Measurements from ENCODE around the gene TNIP2.

The TNIP2 gene

GRCh38 chr4:2796849-2797544 is 40.9 kb upstream of the TNIP2 start:
- Histone ChIP-seq H3K18ac (ENCODE audit: low read length) (no peak overlapping the region), H3K9me3 (ENCODE audit: insufficient read depth, low read depth, low read length) (peaks cover 2% of the 10 kb centered on the region), H2AFZ (ENCODE audit: insufficient read depth, low read length, poor library complexity) (no peak overlapping the region), H3K4me3 (ENCODE audit: low read depth, low read length) (no peak overlapping the region), H2AK5ac (ENCODE audit: low read length) (peak overlapping the region; percentile 31), H3K79me2 (ENCODE audit: control insufficient read depth, insufficient read depth, low read length, poor library complexity) (no peaks in the 10 kb centered on the region), H4K12ac (ENCODE audit: low read depth, low read length) (no peak overlapping the region), H3K4ac (ENCODE audit: low read depth, low read length) (no peak overlapping the region), H3K79me1 (ENCODE audit: low read length) (peaks cover 11% of the 10 kb centered on the region), H3K23ac (ENCODE audit: low read length) (no peak overlapping the region), H3K4me1 (ENCODE audit: control insufficient read depth in 1 of 2, insufficient read depth in 2 of 2, low read length in 2 of 2) (peaks cover 34 to 43% of the 10 kb centered on the region in 2 experiments), H4K8ac (ENCODE audit: low read depth, low read length) (no peak overlapping the region), H3K27ac (ENCODE audit: low read depth, low read length) (no peak overlapping the region), H2BK120ac (ENCODE audit: insufficient read depth, low read length, poor library complexity) (no peak overlapping the region), H3K4me2 (ENCODE audit: low read length) (no peak overlapping the region), H2BK5ac (ENCODE audit: low read depth, low read length, poor library complexity) (no peak overlapping the region), H3K36me3 (ENCODE audit: control insufficient read depth in 1 of 2, insufficient read depth in 2 of 2, low read length in 2 of 2) (no peaks in the 10 kb centered on the region), H2BK12ac (ENCODE audit: low read length) (no peak overlapping the region), H3K27me3 (ENCODE audit: insufficient read depth, low read length) (no peaks in the 10 kb centered on the region), H3K9ac (ENCODE audit: low read length) (no peak overlapping the region), H4K91ac (ENCODE audit: low read depth, low read length) (peak overlapping the region; percentile 41), H3K14ac (ENCODE audit: low read length) (peak overlapping the region; percentile 17)
- DNase-seq, result no peak
- WGBS (ENCODE audit: extremely low coverage, insufficient coverage, insufficient read length), result no CpG with 5 or more reads among the region's 13 CpGs

- WGBS (ENCODE audit: extremely low coverage, insufficient coverage, insufficient read length), result no CpG with 5 or more reads among the region's 27 CpGs
Measured at GRCh38 chr4:2795893-2796848, 40.0 kb upstream of the TNIP2 start.

DNA sequence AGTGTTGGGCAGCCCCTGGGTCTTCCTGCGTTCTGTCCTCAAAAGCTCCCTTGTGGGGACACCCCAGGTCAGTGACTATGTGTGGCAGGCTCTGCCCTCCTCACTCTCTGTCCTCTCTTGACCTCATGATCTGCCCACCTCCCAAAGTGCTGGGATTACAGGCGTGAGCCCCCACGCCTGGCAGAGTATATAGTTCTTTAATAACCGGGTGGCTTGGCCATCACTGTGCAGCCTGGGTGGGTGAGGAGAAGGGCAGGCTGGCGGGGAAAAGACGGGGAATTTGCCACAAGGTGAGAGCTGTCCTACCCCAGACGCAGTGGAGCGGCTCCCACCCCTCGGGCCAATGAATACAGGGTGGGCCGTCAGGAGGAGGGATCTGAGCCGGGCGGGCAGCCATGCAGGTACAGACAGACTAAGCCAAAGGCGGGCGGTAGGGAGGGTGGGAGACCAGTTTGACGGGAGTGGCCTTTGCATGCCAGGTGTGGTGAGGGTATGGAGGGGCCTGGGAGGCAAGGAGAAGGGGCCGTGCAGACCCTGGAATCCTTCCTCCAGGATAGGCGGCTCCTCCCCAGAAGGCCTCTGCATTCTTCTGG is 39.3 kb upstream of the TNIP2 start:
- no peaks in the 10 kb centered on the region for H3K79me2 ChIP-seq (ENCODE audit: control insufficient read depth, insufficient read depth, low read length, poor library complexity)
- H3K4me3 ChIP-seq (ENCODE audit: low read depth, low read length), result no peak overlapping the region
- H2BK120ac ChIP-seq (ENCODE audit: insufficient read depth, low read length, poor library complexity), result no peak overlapping the region
- no peak overlapping the region for H3K14ac ChIP-seq (ENCODE audit: low read length)
- H3K36me3 ChIP-seq (ENCODE audit: control insufficient read depth in 1 of 2, insufficient read depth in 2 of 2, low read length in 2 of 2), result no peaks in the 10 kb centered on the region
- H3K27me3 ChIP-seq (ENCODE audit: insufficient read depth, low read length), result no peaks in the 10 kb centered on the region
- H3K9me3 ChIP-seq (ENCODE audit: insufficient read depth, low read depth, low read length), result peaks cover 3% of the 10 kb centered on the region
- no peak overlapping the region for H2AK5ac ChIP-seq (ENCODE audit: low read length)
- peaks cover 23 to 33% of the 10 kb centered on the region in 2 experiments for H3K4me1 ChIP-seq (ENCODE audit: control insufficient read depth in 1 of 2, insufficient read depth in 2 of 2, low read length in 2 of 2)
- H4K91ac ChIP-seq (ENCODE audit: low read depth, low read length), result peak overlapping the region; percentile 33
- peaks cover 9% of the 10 kb centered on the region for H3K79me1 ChIP-seq (ENCODE audit: low read length)
- no peak overlapping the region for H3K18ac ChIP-seq (ENCODE audit: low read length)
- WGBS (ENCODE audit: extremely low coverage, insufficient coverage, insufficient read length), result no CpG with 5 or more reads among the region's 17 CpGs
- no peak overlapping the region for H2BK12ac ChIP-seq (ENCODE audit: low read length)
- no peak overlapping the region for H3K9ac ChIP-seq (ENCODE audit: low read length)
- no peak overlapping the region for H3K4me2 ChIP-seq (ENCODE audit: low read length)
- no peak overlapping the region for H3K27ac ChIP-seq (ENCODE audit: low read depth, low read length)
- no peak overlapping the region for H4K12ac ChIP-seq (ENCODE audit: low read depth, low read length)
- H2AFZ ChIP-seq (ENCODE audit: insufficient read depth, low read length, poor library complexity), result no peak overlapping the region
- DNase-seq, result no peak
- no peak overlapping the region for H3K4ac ChIP-seq (ENCODE audit: low read depth, low read length)
- no peak overlapping the region for H4K8ac ChIP-seq (ENCODE audit: low read depth, low read length)
- H3K23ac ChIP-seq (ENCODE audit: low read length), result no peak overlapping the region
- no peak overlapping the region for H2BK5ac ChIP-seq (ENCODE audit: low read depth, low read length, poor library complexity)

More at GRCh38 chr4:2795893-2796848, 40.0 kb upstream of the TNIP2 start:
- H3K79me1 ChIP-seq (ENCODE audit: low read length), result peaks cover 11% of the 10 kb centered on the region
- H3K79me2 ChIP-seq (ENCODE audit: control insufficient read depth, insufficient read depth, low read length, poor library complexity), result no peaks in the 10 kb centered on the region
- H3K4ac ChIP-seq (ENCODE audit: low read depth, low read length), result no peak overlapping the region
- H3K27me3 ChIP-seq (ENCODE audit: insufficient read depth, low read length), result no peaks in the 10 kb centered on the region
- H2BK12ac ChIP-seq (ENCODE audit: low read length), result no peak overlapping the region
- peak overlapping the region; percentile 17 for H3K14ac ChIP-seq (ENCODE audit: low read length)
- no peak overlapping the region for H4K12ac ChIP-seq (ENCODE audit: low read depth, low read length)
- no peak overlapping the region for H3K27ac ChIP-seq (ENCODE audit: low read depth, low read length)
- peaks cover 2% of the 10 kb centered on the region for H3K9me3 ChIP-seq (ENCODE audit: insufficient read depth, low read depth, low read length)
- no peak overlapping the region for H2BK120ac ChIP-seq (ENCODE audit: insufficient read depth, low read length, poor library complexity)
- no peak overlapping the region for H2AFZ ChIP-seq (ENCODE audit: insufficient read depth, low read length, poor library complexity)
- no peaks in the 10 kb centered on the region for H3K36me3 ChIP-seq (ENCODE audit: control insufficient read depth in 1 of 2, insufficient read depth in 2 of 2, low read length in 2 of 2)
- peak overlapping the region; percentile 31 for H2AK5ac ChIP-seq (ENCODE audit: low read length)
- H2BK5ac ChIP-seq (ENCODE audit: low read depth, low read length, poor library complexity), result no peak overlapping the region
- no peak overlapping the region for H3K4me3 ChIP-seq (ENCODE audit: low read depth, low read length)
- no peak overlapping the region for H4K91ac ChIP-seq (ENCODE audit: low read depth, low read length)
- no peak overlapping the region for H3K18ac ChIP-seq (ENCODE audit: low read length)
- no peak overlapping the region for H3K4me2 ChIP-seq (ENCODE audit: low read length)
- no peak overlapping the region for H4K8ac ChIP-seq (ENCODE audit: low read depth, low read length)
- H3K9ac ChIP-seq (ENCODE audit: low read length), result no peak overlapping the region
- peak; percentile 63 to 73 for DNase-seq
- no peak overlapping the region for H3K23ac ChIP-seq (ENCODE audit: low read length)
- H3K4me1 ChIP-seq (ENCODE audit: control insufficient read depth in 1 of 2, insufficient read depth in 2 of 2, low read length in 2 of 2), result peaks cover 31 to 40% of the 10 kb centered on the region in 2 experiments

DNA sequence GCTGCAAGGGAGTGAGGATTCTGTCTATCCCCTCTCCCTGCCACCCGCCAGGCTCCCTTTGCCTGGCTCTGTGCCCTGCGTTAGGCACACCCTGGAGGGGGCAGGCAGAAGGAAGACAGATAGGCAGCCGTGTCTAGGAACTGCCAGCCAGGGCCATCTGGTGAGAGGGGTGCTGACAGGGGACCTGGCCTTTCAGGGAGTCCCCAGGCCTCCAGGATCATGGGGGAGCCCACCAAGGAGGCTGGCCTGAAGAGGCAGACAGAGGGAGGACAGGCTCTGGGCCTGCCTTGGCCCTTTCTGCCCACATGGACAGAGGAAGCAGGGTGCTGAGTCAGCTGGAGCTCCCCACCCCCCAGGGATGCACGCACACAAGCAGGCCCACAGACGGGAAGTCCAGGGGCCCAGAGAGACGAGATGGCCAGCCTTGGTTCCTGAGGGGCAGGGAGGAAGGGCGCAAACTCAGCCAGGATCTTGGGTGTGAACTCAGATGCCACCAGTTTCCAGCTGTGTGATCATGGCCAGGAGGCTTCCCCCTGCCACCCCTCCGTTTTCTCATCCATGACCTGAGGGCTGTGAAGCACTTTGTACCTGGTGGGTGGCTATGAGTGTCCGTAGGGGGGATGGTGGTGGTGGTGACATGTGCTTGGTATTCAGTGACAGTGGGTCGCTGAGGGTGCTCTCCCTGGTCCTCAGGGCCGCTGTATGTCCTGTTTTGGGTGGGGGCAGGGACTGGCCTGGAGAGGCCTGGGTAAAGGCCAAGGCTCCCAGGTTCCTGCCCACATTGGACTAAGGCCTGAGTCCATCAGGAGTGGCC is 38.6 kb upstream of the TNIP2 start:
- Histone ChIP-seq H3K4me1 (ENCODE audit: control insufficient read depth in 1 of 2, insufficient read depth in 2 of 2, low read length in 2 of 2) (peaks cover 19 to 30% of the 10 kb centered on the region in 2 experiments), H3K9me3 (ENCODE audit: insufficient read depth, low read depth, low read length) (peaks cover 5% of the 10 kb centered on the region), H3K27me3 (ENCODE audit: insufficient read depth, low read length) (no peaks in the 10 kb centered on the region), H3K36me3 (ENCODE audit: control insufficient read depth in 1 of 2, insufficient read depth in 2 of 2, low read length in 2 of 2) (no peaks in the 10 kb centered on the region), H3K9ac (ENCODE audit: low read length) (no peak overlapping the region), H2AK5ac (ENCODE audit: low read length) (peak overlapping the region; percentile 16), H3K79me1 (ENCODE audit: low read length) (peaks cover 9% of the 10 kb centered on the region), H4K8ac (ENCODE audit: low read depth, low read length) (peak overlapping the region; percentile 5), H3K14ac (ENCODE audit: low read length) (peak overlapping the region; percentile 25), H2BK5ac (ENCODE audit: low read depth, low read length, poor library complexity) (no peak overlapping the region), H3K27ac (ENCODE audit: low read depth, low read length) (no peak overlapping the region), H2AFZ (ENCODE audit: insufficient read depth, low read length, poor library complexity) (peak overlapping the region; percentile 20), H4K12ac (ENCODE audit: low read depth, low read length) (no peak overlapping the region), H3K4me2 (ENCODE audit: low read length) (no peak overlapping the region), H2BK12ac (ENCODE audit: low read length) (peak overlapping the region; percentile 12), H3K23ac (ENCODE audit: low read length) (no peak overlapping the region), H3K18ac (ENCODE audit: low read length) (peak overlapping the region; percentile 5), H2BK120ac (ENCODE audit: insufficient read depth, low read length, poor library complexity) (peak overlapping the region; percentile 21), H3K4ac (ENCODE audit: low read depth, low read length) (no peak overlapping the region), H3K4me3 (ENCODE audit: low read depth, low read length) (no peak overlapping the region), H3K79me2 (ENCODE audit: control insufficient read depth, insufficient read depth, low read length, poor library complexity) (no peaks in the 10 kb centered on the region), H4K91ac (ENCODE audit: low read depth, low read length) (peak overlapping the region; percentile 33)
- DNase-seq, result peak in 1 of 2 donors; percentile 35
- no CpG with 5 or more reads among the region's 11 CpGs for WGBS (ENCODE audit: extremely low coverage, insufficient coverage, insufficient read length)

All from trophoblast cell (in vitro differentiated cells and primary cell).